Pancreas (tissue), 10 donors: ENCODE results near the gene TNFRSF12A. TPM values are rescaled to one million over a fixed set of nuclear protein-coding genes. Genes with fewer than 3 reads are reported as not detected.

ENCODE experiments used
- ATAC-seq, 4 donors: fragments of 200-7000 bp; cut with Tn5 transposase; one replicate each; pipeline versions ENCODE4 v1.8.0 to v1.9.1; 2020; ENCODE audit warnings: mild to moderate bottlenecking in 4 of 4, moderate library complexity in 4 of 4
- DNase-seq, 6 donors: peaks; one replicate each; pipeline ENCODE4 v3.0.0-alpha.2; 2020
- FAIRE-seq: peaks from 2 replicates; lab custom pipeline; 2012; peaks lifted over from hg19 to GRCh38; lab: Jason Lieb, UNC
- H3K27ac ChIP-seq, 4 donors: fragments of 200-600 bp; sonication (generic); 1 replicate in 3 of 4; 2 replicates in 1 of 4; pipeline versions ENCODE4 v1.5.0 to v1.8.0; 2020
- H3K27me3 ChIP-seq, 4 donors: fragments of 200-600 bp; one replicate each; pipeline ENCODE4 v1.8.0; 2021
- H3K36me3 ChIP-seq, 3 donors: fragments of 200-600 bp; sonication (generic) in 1 of 3; one replicate each; pipeline versions ENCODE4 v1.5.0 to v1.8.0; 2020 to 2021
- H3K4me1 ChIP-seq, 3 donors: fragments of 200-600 bp; one replicate each; pipeline ENCODE4 v1.8.0; 2021
- H3K4me3 ChIP-seq, 4 donors: fragments of 200-600 bp; sonication (generic) in 2 of 4; one replicate each; pipeline versions ENCODE4 v1.5.0 to v1.8.0; 2020 to 2021
- H3K9me3 ChIP-seq, 4 donors: fragments of 200-600 bp; one replicate each; pipeline ENCODE4 v1.8.0; 2021
- WGBS, 2 donors: extraction: QIAGEN DNeasy Blood & Tissue Kit; methylation state at CpG; one replicate each; pipeline ENCODE4 v1.1.7; 2013; 5-methylcytosine and 5-hydroxymethylcytosine counted together
- intact Hi-C, 3 donors: fragments of 100-400 bp; cut with DNase I; formaldehyde crosslinking; loops; one replicate each; pipeline versions ENCODE4 v1.11.1 to v1.14.2; 2022
- polyA plus RNA-seq, 2 donors: library from polyadenylated mRNA; stranded (reverse); fragments of 200-250 nt; gene quantifications; one replicate each; pipeline ENCODE4 v1.2.3, GENCODE V29; 2013
- total RNA-seq, 6 donors: library from RNA; stranded (reverse); fragmentation: NEBNext Ultra II Directional in 4 of 6; extraction: Animal tissue kit (Norgen Biotek cat#: 25700) in 4 of 6; gene quantifications; one replicate each; pipeline versions ENCODE4 v1.2.1 to v1.2.4, GENCODE V29; 2021 to 2023
- TF ChIP-seq, protein P1 (sequence below), 4 donors: fragments of 200-600 bp; sonication (generic) in 3 of 4; IDR thresholded peaks; one replicate each; pipeline versions ENCODE4 v1.5.0 to v1.8.0; 2021; ENCODE audit warnings: antibody characterized with exemption in 4 of 4
- donor health status: healthy with polysubstance abuse.
- donor health status: DM: no; HTN: no; CAD: no; lungs with moderate emphysema.
- donor health status: DM: no; HTN: no; CAD: no.
- donor health status: control.
- donor health status: control.
- donor health status: Bipolar disorder and iron deficiency.
- donor health status: DM: yes; HTN: yes; CAD: no.
- donor health status: DM: no; HTN: no; CAD: no.
- donor health status: DM: no; HTN: no; CAD: no.
- donor health status: DM: yes; HTN: yes; CAD: no.

Gene TNFRSF12A
- total and polyA plus RNA-seq, 8 donors = 26.8 to 185 (median 77.4) TPM

DNA sequence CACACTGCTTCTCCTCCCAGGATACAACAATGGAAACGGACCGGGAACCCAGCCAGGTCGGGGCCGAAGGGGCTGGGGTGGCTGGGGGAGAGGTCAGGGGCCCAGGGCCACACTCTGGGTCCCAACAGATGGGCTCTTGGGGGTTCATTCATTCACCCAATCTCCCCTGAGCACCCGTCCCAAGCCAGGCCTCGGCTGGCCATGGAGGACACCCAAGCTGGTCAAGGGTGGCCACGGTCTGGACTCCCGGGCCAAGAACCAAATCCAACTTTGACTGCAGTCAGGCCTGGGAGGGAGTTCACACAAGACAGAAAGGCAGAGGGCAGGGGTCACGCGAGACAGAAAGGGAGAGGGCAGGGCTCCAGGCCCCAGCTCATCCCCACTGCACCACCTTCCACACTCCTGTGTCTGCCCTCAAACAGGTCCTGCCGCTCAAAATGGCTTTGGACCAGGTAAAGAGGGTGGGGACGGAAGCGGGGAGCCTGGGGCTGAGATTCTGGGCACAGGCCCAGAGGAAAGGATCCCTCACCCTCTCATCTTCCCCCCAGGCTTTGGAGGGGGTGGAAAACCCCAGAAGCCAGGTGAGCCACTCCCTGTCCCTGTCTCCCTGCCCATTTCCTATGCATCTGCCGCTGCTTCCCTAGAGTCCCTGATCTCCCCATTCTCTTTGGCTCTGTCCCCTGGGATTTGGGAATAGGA is 27.6 kb upstream of the TNFRSF12A start:
- Histone ChIP-seq H3K27ac (no peak overlapping the region), H3K27me3 (no peaks in the 10 kb centered on the region), H3K9me3 (no peaks in the 10 kb centered on the region), H3K36me3 (no peaks in the 10 kb centered on the region), H3K4me1 (no peaks in the 10 kb centered on the region), H3K4me3 (no peak overlapping the region)
- no peak for FAIRE-seq
- intact Hi-C loops = no loop called here
- TF ChIP-seq, protein P1, sequence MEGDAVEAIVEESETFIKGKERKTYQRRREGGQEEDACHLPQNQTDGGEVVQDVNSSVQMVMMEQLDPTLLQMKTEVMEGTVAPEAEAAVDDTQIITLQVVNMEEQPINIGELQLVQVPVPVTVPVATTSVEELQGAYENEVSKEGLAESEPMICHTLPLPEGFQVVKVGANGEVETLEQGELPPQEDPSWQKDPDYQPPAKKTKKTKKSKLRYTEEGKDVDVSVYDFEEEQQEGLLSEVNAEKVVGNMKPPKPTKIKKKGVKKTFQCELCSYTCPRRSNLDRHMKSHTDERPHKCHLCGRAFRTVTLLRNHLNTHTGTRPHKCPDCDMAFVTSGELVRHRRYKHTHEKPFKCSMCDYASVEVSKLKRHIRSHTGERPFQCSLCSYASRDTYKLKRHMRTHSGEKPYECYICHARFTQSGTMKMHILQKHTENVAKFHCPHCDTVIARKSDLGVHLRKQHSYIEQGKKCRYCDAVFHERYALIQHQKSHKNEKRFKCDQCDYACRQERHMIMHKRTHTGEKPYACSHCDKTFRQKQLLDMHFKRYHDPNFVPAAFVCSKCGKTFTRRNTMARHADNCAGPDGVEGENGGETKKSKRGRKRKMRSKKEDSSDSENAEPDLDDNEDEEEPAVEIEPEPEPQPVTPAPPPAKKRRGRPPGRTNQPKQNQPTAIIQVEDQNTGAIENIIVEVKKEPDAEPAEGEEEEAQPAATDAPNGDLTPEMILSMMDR (IDR thresholded peaks at IDR 0.05) = no peak
- no peak for ATAC-seq
- peak in 2 of 6 donors; percentile 35 to 55 for DNase-seq
- 86 to 87% methylated on average over 14 of the region's 14 CpGs for WGBS, 2 donors

DNA sequence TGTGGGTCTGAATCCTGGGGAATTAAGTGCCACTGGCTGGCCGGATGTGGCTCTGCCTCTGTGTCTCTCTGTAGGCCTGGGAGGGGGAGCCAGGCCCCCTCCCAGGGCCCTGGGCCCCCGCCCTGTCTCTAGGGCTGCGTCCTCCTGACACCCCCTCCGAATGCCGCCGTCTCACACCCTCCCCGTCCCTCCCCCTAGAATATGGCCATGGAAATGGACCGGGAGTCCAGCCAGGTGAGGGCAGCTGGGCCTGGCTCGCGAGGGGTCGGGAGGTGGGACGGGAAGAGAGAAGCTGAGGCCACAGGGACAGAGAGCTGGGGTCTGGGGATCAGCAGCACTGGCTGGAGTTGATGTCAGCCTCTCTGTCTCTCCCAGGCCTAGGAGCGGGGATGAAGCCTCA is 23.9 kb upstream of the TNFRSF12A start:
- DNase-seq (peak in 1 of 6 donors; percentile 60), ATAC-seq (no peak), FAIRE-seq (no peak)
- no peaks in the 10 kb centered on the region for H3K9me3 ChIP-seq
- H3K4me1 ChIP-seq = no peaks in the 10 kb centered on the region
- TF ChIP-seq, protein P1 (IDR thresholded peaks at IDR 0.05) = no peak
- intact Hi-C loops = no loop called here
- H3K4me3 ChIP-seq = no peak overlapping the region
- H3K27me3 ChIP-seq = no peaks in the 10 kb centered on the region
- no peaks in the 10 kb centered on the region for H3K36me3 ChIP-seq
- 86 to 87% methylated on average over 12 to 13 of the region's 13 CpGs for WGBS, 2 donors
- no peak overlapping the region for H3K27ac ChIP-seq

DNA sequence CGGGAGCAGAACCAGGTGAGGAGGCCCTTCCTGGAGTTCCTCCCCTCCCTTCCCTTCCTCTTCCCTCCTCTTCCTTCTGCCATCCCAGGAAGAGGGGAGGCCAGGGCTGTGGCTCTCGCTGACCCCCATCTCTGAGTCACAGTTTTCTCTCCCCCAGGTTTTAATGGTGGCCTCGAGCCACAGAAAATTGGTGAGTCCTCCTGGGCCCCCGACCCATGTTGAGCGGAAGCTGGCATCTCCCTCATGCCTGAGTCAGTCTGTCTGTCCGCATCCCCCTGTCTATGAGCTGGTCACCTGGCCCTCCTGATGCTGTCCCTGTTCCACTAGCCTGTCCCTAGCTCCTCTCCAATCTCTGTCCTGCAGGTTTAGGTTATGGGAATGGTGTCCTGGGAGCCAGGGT is 20.2 kb upstream of the TNFRSF12A start:
- intact Hi-C loops = no loop called here

DNA sequence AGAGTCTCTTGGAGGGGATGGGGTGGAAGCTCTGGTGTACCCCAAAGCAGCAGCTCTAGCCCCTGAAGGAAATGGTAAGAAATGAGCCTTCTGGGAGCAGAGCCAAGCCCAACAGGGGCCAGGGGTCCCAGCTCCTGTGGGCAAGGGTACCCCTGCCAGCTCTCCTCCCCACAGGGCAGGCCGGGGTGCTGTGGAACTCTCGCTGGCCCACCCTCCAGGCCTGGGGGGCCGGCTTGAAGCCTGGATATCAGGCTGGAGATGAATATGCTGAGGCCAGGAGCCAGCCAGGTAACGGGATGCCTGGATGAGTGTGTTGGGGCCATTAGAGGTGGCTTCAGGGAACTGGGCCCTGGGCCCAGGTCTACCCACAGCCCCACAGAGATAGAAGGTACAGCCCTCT is 19.6 kb upstream of the TNFRSF12A start:
- TF ChIP-seq, protein P1 (IDR thresholded peaks at IDR 0.05) = no peak
- no peak for ATAC-seq
- Histone ChIP-seq H3K4me3 (no peak overlapping the region), H3K36me3 (no peaks in the 10 kb centered on the region), H3K4me1 (peaks cover 0 to under 1% (median under 1%) of the 10 kb centered on the region in 3 donors), H3K9me3 (no peaks in the 10 kb centered on the region), H3K27me3 (no peaks in the 10 kb centered on the region), H3K27ac (no peak overlapping the region)
- peak in 1 of 6 donors; percentile 70 for DNase-seq
- intact Hi-C loops = no loop called here
- no peak for FAIRE-seq
- WGBS, 2 donors = 86 to 91% methylated on average over 4 of the region's 4 CpGs

More for the DNA sequence above, 20.2 kb upstream of the TNFRSF12A start:
- no peaks in the 10 kb centered on the region for H3K9me3 ChIP-seq
- FAIRE-seq = no peak
- no peak for DNase-seq
- H3K36me3 ChIP-seq = no peaks in the 10 kb centered on the region
- H3K4me1 ChIP-seq = no peaks in the 10 kb centered on the region
- no peak overlapping the region for H3K27ac ChIP-seq
- 85 to 91% methylated on average over 6 of the region's 6 CpGs for WGBS, 2 donors
- ATAC-seq = no peak
- no peak overlapping the region for H3K4me3 ChIP-seq
- no peaks in the 10 kb centered on the region for H3K27me3 ChIP-seq
- TF ChIP-seq, protein P1 (IDR thresholded peaks at IDR 0.05) = no peak

DNA sequence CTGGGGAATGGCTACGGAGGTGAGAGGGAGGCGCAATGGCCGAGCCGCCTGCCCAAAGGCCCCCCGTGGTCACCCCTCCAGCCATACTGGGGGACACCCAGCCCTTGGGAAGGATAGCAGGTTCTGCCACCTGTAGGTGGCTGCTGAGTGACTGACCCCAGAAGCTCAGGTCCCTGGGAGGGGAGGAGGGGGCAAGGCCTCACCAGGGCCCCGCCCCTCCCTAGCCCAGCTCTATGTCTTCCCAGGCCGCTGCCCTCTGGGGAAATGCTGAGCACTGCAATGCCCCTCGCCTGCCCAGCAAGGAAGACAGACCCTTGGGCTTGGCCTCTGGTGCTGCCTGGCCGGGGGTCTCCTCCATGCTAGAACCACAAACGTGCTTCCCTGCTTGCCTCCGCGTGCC is 18.9 kb upstream of the TNFRSF12A start:
- H3K36me3 ChIP-seq = no peaks in the 10 kb centered on the region
- H3K4me1 ChIP-seq = peaks cover 4 to 8% (median 8%) of the 10 kb centered on the region in 3 donors
- intact Hi-C loops = no loop called here
- no peak for FAIRE-seq
- no peaks in the 10 kb centered on the region for H3K27me3 ChIP-seq
- H3K9me3 ChIP-seq = no peaks in the 10 kb centered on the region
- H3K27ac ChIP-seq = no peak overlapping the region
- no peak overlapping the region for H3K4me3 ChIP-seq
- 85 to 91% methylated on average over 12 of the region's 12 CpGs for WGBS, 2 donors
- TF ChIP-seq, protein P1 (IDR thresholded peaks at IDR 0.05) = no peak
- no peak for ATAC-seq
- DNase-seq = peak in 1 of 6 donors; percentile 77
